ENCODE results near the gene SIL1. TPM values are rescaled to one million over a fixed set of nuclear protein-coding genes. Genes with fewer than 3 reads are reported as not detected.
"Not testable (repeated sequence)": the region's sequence is repeated elsewhere in the genome, so short reads cannot be mapped to it uniquely, and the experiment has no call there.

The SIL1 gene
- total RNA-seq, 1 donor: 12.4 TPM

GRCh38 chr5:139212906-139213305 is 14.7 kb upstream of the SIL1 start:
- Histone ChIP-seq H3K4me3 (ENCODE audit: low read length) (no peak overlapping the region), H3K9me3 (ENCODE audit: low read depth, low read length) (no peaks in the 10 kb centered on the region), H3K27me3 (ENCODE audit: insufficient read depth, low read length) (no peaks in the 10 kb centered on the region), H3K4me1 (ENCODE audit: insufficient read depth, low read length) (no peaks in the 10 kb centered on the region)

GRCh38 chr5:139212486-139212885 is 14.3 kb upstream of the SIL1 start:
- Histone ChIP-seq H3K4me1 (ENCODE audit: insufficient read depth, low read length) (no peaks in the 10 kb centered on the region), H3K27me3 (ENCODE audit: insufficient read depth, low read length) (no peaks in the 10 kb centered on the region), H3K4me3 (ENCODE audit: low read length) (no peak overlapping the region)

DNA sequence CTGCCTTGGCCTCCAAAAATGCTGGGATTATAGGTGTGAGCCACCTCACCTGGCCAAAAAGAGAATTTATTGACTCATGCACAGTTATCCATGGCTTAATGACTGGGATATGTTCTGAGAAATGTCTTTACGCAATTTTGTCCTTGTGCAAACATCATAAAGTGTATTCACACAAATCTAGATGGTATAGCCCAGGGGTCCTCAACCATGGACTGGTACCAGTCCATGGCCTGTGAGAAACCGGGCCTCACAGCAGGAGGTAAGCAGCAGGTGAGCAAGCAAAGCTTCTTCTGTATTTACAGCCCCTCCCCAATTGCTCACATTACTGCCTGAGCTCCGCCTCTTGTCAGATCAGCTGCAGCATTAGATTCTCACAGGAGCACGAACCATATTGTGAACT is 12.4 kb upstream of the SIL1 start:
- peaks cover 6% of the 10 kb centered on the region for H3K4me1 ChIP-seq (ENCODE audit: insufficient read depth, low read length)
- H3K9me3 ChIP-seq (ENCODE audit: low read depth, low read length): no peaks in the 10 kb centered on the region
- H3K27me3 ChIP-seq (ENCODE audit: insufficient read depth, low read length): no peaks in the 10 kb centered on the region
- no peak overlapping the region for H3K4me3 ChIP-seq (ENCODE audit: low read length)

More at GRCh38 chr5:139212486-139212885, 14.3 kb upstream of the SIL1 start:
- H3K9me3 ChIP-seq (ENCODE audit: low read depth, low read length): no peaks in the 10 kb centered on the region

- Histone ChIP-seq H3K4me3 (ENCODE audit: low read length) (no peak overlapping the region), H3K27me3 (ENCODE audit: insufficient read depth, low read length) (no peaks in the 10 kb centered on the region), H3K9me3 (ENCODE audit: low read depth, low read length) (no peaks in the 10 kb centered on the region), H3K4me1 (ENCODE audit: insufficient read depth, low read length) (peaks cover 12% of the 10 kb centered on the region)
Observed at GRCh38 chr5:139207297-139208000, 9.3 kb upstream of the SIL1 start.

DNA sequence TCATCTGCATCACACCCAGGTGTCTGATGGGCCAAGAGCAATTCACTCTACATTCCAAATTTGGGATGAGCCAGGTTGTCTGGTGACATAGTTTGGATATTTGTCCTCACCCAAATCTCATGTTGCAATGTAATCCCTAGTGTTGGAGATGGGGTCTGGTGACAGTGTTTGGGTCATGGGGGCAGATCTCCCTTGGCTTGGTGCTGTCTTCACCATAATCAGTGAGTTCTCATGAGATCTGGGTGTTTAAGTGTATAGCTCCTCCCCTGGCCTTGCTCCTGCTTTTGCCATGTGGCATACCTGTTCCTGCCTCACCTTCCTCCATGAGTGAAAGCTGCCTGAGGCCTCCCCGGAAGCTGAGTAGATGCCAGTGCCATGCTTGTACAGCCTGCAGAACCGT is 7.4 kb upstream of the SIL1 start:
- H3K9me3 ChIP-seq (ENCODE audit: low read depth, low read length): no peaks in the 10 kb centered on the region
- H3K4me1 ChIP-seq (ENCODE audit: insufficient read depth, low read length): peaks cover 12% of the 10 kb centered on the region
- no peak overlapping the region for H3K4me3 ChIP-seq (ENCODE audit: low read length)
- H3K27me3 ChIP-seq (ENCODE audit: insufficient read depth, low read length): no peaks in the 10 kb centered on the region

DNA sequence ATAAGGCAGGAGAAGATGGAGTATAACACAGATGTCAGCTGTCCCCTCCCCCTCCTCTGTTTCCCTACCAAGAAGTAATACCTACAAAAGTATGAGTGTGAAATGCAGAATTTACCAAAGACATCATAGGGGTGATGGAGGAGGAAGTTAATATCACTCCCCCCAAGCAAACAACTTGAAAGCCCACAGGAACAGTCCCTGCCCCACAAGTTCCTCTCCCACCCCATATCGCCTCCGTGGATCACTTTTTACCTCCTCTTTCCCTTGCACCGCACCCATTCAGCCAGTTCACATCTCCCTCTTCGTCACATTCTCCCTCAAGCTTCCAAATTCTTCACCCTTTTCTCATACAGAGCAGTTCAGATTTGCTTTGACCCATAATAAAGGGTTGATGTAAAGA is 7.0 kb upstream of the SIL1 start:
- Histone ChIP-seq H3K4me1 (ENCODE audit: insufficient read depth, low read length) (peaks cover 12% of the 10 kb centered on the region), H3K9me3 (ENCODE audit: low read depth, low read length) (no peaks in the 10 kb centered on the region), H3K4me3 (ENCODE audit: low read length) (no peak overlapping the region), H3K27me3 (ENCODE audit: insufficient read depth, low read length) (no peaks in the 10 kb centered on the region)

- H3K4me3 ChIP-seq (ENCODE audit: low read length): no peak overlapping the region
- no peaks in the 10 kb centered on the region for H3K9me3 ChIP-seq (ENCODE audit: low read depth, low read length)
- H3K27me3 ChIP-seq (ENCODE audit: insufficient read depth, low read length): no peaks in the 10 kb centered on the region
- H3K4me1 ChIP-seq (ENCODE audit: insufficient read depth, low read length): peaks cover 17% of the 10 kb centered on the region
Observed at GRCh38 chr5:139204196-139204595, 6.0 kb upstream of the SIL1 start.

DNA sequence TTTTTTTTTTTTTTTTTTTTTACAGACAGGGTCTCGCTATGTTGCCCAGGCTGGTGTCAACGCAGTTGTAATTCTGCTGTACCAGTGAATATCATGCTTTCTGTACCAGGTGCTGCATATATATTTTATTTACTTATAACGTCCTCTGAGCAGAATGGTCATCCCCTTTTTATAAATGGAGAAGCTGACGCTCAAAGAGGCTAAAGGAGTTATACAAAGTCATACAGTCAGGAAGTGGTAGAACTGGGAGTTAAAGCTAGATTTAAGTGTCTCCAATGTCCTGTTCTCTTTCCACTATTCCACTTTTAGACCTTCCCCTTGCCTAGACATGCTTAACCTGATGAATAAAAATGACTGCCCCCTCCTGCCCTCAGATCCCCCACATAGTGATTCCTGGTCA is 1.2 kb upstream of the SIL1 start:
- no peaks in the 10 kb centered on the region for H3K9me3 ChIP-seq (ENCODE audit: low read depth, low read length)

GRCh38 chr5:139196296-139196956 is 1.7 kb downstream of the SIL1 start:
- Histone ChIP-seq H3K4me3 (ENCODE audit: low read length) (no peak overlapping the region), H3K27me3 (ENCODE audit: insufficient read depth, low read length) (no peaks in the 10 kb centered on the region), H3K4me1 (ENCODE audit: insufficient read depth, low read length) (peaks cover 36% of the 10 kb centered on the region), H3K9me3 (ENCODE audit: low read depth, low read length) (no peaks in the 10 kb centered on the region)

More for the DNA sequence above, 1.2 kb upstream of the SIL1 start:
- Histone ChIP-seq H3K4me3 (ENCODE audit: low read length) (no peak overlapping the region), H3K27me3 (ENCODE audit: insufficient read depth, low read length) (no peaks in the 10 kb centered on the region), H3K4me1 (ENCODE audit: insufficient read depth, low read length) (peaks cover 36% of the 10 kb centered on the region)

- no peak overlapping the region for H3K4me3 ChIP-seq (ENCODE audit: low read length)
- H3K4me1 ChIP-seq (ENCODE audit: insufficient read depth, low read length): peaks cover 41% of the 10 kb centered on the region
- no peaks in the 10 kb centered on the region for H3K9me3 ChIP-seq (ENCODE audit: low read depth, low read length)
- H3K27me3 ChIP-seq (ENCODE audit: insufficient read depth, low read length): no peaks in the 10 kb centered on the region
Observed at GRCh38 chr5:139194486-139194885, 3.7 kb downstream of the SIL1 start.

DNA sequence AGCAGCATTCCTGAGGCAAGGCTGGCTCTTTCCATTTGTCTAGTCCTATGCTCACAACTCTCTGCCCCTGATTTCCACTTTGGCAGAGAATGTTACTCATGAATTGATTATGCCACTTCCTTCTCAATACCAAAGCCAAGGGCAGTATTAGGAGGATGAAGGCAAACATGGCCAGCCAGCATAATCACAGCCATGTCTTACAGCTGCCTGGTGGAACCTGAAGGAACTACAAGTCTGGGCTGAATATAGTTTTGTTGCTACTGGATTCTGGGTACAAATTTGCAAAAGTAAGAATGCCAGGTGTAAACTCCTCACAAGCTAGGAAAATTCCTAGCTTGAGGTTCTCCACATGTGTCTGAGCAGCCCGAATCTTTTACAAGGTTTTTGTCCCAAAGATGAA is 4.2 kb downstream of the SIL1 start:
- no peak overlapping the region for H3K4me3 ChIP-seq (ENCODE audit: low read length)
- no peaks in the 10 kb centered on the region for H3K27me3 ChIP-seq (ENCODE audit: insufficient read depth, low read length)
- peaks cover 35% of the 10 kb centered on the region for H3K4me1 ChIP-seq (ENCODE audit: insufficient read depth, low read length)
- no peaks in the 10 kb centered on the region for H3K9me3 ChIP-seq (ENCODE audit: low read depth, low read length)

DNA sequence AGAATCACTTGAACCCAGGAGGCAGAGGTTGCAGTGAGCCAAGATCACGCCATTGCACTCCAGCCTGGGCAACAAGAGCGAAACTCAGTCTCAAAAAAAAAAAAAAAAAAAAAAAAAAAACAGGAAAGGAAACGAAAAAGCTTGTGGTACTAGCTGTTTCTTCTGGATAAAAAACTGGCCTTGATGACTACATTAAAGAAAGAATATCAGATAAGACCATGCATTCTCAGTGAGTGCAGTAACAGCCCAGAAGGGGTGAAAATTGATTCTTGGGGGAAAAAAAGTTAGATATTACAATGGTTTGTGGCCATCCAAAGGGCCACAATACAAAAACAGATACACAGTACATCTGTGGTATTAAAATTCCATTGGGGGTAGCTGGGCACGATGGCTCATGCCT is 5.3 kb downstream of the SIL1 start:
- H3K4me3 ChIP-seq (ENCODE audit: low read length); H3K27me3 ChIP-seq (ENCODE audit: insufficient read depth, low read length); H3K9me3 ChIP-seq (ENCODE audit: low read depth, low read length): not testable (repeated sequence)
- H3K4me1 ChIP-seq (ENCODE audit: insufficient read depth, low read length): peaks cover 29% of the 10 kb centered on the region

DNA sequence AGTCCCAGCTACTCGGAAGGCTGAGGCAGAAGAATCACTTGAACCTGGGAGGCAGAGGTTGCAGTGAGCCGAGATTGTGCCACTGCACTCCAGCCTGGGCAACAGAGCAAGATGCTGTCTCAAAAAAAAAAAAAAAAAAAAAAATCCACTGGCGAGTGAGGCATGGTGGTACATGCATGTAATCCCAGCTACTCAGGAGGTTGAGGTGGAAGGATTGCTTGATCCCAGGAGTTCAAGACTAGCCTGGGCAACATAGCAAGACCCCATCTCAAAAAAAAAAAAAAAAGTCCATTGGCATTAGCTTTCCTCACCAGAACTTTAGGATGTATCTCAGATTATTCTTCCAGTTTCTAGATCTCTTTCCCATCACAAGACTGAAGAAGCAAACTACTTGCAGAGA is 6.2 kb downstream of the SIL1 start:
- H3K9me3 ChIP-seq (ENCODE audit: low read depth, low read length); H3K4me3 ChIP-seq (ENCODE audit: low read length); H3K27me3 ChIP-seq (ENCODE audit: insufficient read depth, low read length): not testable (repeated sequence)
- peaks cover 19% of the 10 kb centered on the region for H3K4me1 ChIP-seq (ENCODE audit: insufficient read depth, low read length)

GRCh38 chr5:139190125-139190524 is 8.0 kb downstream of the SIL1 start:
- no peaks in the 10 kb centered on the region for H3K27me3 ChIP-seq (ENCODE audit: insufficient read depth, low read length)
- no peak overlapping the region for H3K4me3 ChIP-seq (ENCODE audit: low read length)
- no peaks in the 10 kb centered on the region for H3K9me3 ChIP-seq (ENCODE audit: low read depth, low read length)
- peaks cover 7% of the 10 kb centered on the region for H3K4me1 ChIP-seq (ENCODE audit: insufficient read depth, low read length)

DNA sequence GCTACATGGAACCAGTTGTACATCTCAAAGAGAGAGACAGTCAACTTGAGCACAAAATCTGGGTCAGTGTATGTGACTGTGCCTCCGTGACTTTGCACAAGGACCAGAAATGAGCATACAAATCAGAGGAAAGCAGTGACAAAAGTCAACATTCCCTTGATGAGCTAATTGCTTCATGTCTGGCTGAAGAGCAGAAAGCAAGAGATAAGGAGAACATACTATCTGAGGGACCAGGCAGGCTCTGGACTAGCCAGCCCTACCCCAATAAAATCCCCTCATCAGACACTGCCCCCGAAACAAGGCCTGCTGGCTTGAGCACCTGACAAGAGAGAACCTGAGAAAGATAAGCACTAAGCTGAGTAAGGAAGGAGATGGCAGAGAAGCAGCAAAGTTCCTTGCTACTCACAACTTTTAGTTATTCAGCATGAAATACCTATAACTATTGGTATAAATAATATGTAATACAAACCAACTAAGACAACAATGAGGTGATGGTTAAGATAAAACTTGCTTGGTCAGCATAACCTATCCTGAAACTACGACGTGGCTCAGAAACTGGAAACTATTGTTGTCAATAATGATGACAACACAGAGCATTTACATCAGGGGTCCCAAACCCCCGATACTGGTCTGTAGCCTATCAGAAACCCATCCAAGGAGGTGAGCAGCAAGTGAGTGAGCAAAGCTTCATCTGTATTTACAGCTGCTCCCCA is 9.5 kb downstream of the SIL1 start:
- no peak overlapping the region for H3K4me3 ChIP-seq (ENCODE audit: low read length)
- H3K9me3 ChIP-seq (ENCODE audit: low read depth, low read length): no peaks in the 10 kb centered on the region
- peaks cover 7% of the 10 kb centered on the region for H3K4me1 ChIP-seq (ENCODE audit: insufficient read depth, low read length)
- H3K27me3 ChIP-seq (ENCODE audit: insufficient read depth, low read length): no peaks in the 10 kb centered on the region

All from mononuclear cell (primary cell).